Dedifferentiated amniotic fluid mesenchymal stem cell (primary cell): ENCODE results near the gene CDH12.

Source experiments
- DNase-seq: peaks from one replicate; pipeline ENCODE4 v3.0.0-alpha.2; 2016; ENCODE audit errors: extremely low spot score

Gene CDH12

DNA sequence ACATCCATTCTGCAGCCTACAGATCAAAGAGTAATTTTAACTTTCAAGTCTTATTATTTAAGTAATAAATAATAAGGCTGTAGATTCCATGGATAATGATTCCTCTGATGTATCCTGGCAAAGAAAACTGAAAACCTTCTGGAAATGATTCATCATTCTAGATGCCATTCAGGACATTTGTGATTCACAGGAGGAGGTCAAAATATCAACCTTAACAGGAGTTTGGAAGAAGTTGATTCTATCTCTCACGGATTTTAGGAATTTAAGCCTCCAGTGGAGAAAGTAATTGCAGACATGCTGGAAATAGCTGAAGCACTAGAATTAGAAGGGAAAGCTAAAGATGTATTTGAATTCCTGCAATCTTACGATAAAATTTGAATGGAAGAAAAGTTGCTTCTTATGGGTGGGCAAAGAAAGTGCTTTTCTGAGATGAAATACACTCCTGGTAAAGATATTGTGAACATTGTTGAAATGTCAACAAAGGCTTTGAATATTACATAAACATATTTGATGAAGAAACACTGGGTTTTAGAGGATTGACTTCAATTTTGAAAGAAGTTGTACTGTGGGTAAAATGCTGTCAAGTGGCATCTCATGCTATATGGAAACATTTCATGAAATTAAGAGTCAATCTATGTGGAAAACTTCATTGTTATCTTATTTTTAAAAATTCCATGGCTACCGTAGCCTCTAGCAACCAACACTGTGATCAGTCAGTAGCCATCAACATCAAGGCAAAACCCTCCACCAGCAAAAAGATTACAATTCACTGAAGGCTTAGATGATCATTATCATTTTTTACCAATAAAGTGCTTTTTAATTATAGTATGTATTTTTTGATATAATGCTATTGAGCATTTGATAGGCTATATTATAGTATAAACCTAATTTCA, 1141.0 kb downstream of the CDH12 start:
- no peak for DNase-seq

DNA sequence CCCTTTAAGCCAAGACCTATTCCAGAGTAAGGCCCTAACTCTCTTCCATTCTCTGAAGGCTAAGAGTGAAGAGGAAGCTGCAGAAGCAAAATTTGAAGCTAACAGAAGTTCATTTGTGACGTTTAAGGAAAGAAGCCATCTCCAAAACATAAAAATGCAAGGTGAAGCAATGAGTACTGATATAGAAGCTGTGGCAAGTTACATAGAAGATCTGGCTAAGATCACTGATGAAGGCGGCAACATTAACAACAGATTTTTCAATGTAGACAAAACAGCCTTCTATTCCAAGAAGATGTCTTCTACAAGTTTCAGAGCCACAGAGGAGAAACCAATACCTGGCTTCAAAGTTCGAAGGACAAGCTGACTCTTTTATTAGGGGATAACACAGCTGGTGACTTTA, 1143.4 kb downstream of the CDH12 start:
- DNase-seq = no peak

DNA sequence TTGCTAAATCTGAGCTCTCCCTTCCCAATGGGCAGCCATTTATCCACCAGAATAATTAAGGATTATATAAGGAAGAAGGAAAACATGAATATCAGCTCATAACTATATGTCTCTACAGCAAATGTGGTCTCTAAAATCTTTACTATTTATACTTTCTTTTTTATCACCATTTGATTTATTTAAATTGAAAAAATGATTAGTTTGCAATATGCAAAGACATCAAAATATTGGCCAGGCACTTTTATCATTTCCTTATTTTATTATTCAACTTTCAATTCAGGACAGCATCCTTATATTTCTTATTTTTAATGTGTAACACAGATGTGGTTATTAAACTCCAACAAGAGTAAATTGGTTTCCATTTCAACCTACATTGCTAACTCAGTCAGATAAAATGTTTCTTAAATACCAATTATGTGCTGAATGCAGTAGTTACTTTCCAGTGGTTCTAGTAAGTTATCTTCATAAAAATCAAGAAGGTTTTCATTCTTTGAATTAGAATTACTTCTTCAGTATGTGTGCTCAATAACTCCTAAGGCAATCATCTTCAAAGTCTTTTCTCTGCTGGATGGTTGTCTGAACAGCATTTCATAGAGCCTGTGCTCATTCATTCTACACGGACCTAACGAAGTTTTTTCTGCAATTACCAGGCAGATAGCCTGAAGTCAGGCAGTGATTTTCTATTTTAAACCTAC, 1148.0 kb downstream of the CDH12 start:
- no peak for DNase-seq

DNA sequence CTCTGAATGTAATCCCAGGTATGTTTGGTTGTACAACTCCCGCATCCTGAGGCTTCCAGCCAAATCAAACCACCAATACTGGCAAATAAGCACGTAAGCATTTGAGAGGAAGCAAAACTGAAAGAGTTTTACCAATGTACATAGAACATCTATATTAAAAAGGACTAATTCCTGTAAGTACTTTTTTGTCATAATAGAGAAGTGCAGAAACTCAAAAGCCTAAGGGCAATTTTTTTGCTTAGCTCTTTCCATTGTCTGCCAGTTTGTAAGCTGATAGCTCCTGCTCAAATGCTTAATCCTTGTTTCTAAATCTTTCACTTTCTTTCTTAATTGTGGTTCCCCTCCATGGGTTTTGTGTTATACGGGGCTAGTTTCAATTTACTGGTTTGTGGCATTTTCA, 1151.8 kb downstream of the CDH12 start:
- peak; percentile 58 for DNase-seq
